SK-N-SH treated with all-trans-retinoic acid at 6 μM for 48 hours (cell line): ENCODE data around the gene LMOD3.
A peak's percentile ranks its signal among the peaks of the same experiment; 100 is the strongest.

Source experiments
- ATAC-seq: fragments of 200-7000 bp; cut with Tn5 transposase; 3 replicates; pipeline ENCODE4 v1.9.1; 2020; ENCODE audit warnings: mild to moderate bottlenecking, moderate library complexity
- ARNTL ChIP-seq: fragments of 450-650 bp; formaldehyde crosslinking; IDR thresholded peaks from 2 replicates; pipeline ENCODE4 v1.5.0; 2020; ENCODE audit warnings: low read depth, mild to moderate bottlenecking, moderate library complexity, borderline replicate concordance
- BACH2 ChIP-seq: fragments of 250-450 bp; sonication (Bioruptor Pico); IDR thresholded peaks from 2 replicates; pipeline ENCODE4 v1.9.0; 2021; ENCODE audit warnings: mild to moderate bottlenecking, borderline replicate concordance
- CSDC2 ChIP-seq: fragments of 250-450 bp; sonication (Bioruptor Pico); IDR thresholded peaks from 2 replicates; pipeline ENCODE4 v1.5.0; 2020; ENCODE audit warnings: mild to moderate bottlenecking, moderate library complexity
- CSRNP3 ChIP-seq: fragments of 250-450 bp; sonication (Bioruptor Pico); IDR thresholded peaks from 2 replicates; pipeline ENCODE4 v1.5.1; 2021; ENCODE audit warnings: mild to moderate bottlenecking, moderate library complexity
- GLIS3 ChIP-seq: fragments of 250-450 bp; sonication (Bioruptor Pico); IDR thresholded peaks from 2 replicates; pipeline ENCODE4 v1.5.0; 2020; ENCODE audit warnings: mild to moderate bottlenecking, moderate library complexity
- ISL1 ChIP-seq: fragments of 250-450 bp; sonication (Bioruptor Pico); IDR thresholded peaks from 2 replicates; pipeline ENCODE4 v2.1.2; 2022; ENCODE audit warnings: mild to moderate bottlenecking, moderate library complexity
- PPARA ChIP-seq: fragments of 250-450 bp; sonication (Bioruptor Pico); IDR thresholded peaks from 2 replicates; pipeline ENCODE4 v1.5.0; 2020; ENCODE audit warnings: mild to moderate bottlenecking, borderline replicate concordance
- RARB ChIP-seq: fragments of 250-450 bp; sonication (Bioruptor Pico); IDR thresholded peaks from 2 replicates; pipeline ENCODE4 v1.8.0; 2021; ENCODE audit warnings: mild to moderate bottlenecking, moderate library complexity
- SNAI2 ChIP-seq: fragments of 250-450 bp; sonication (Bioruptor Pico); IDR thresholded peaks from 2 replicates; pipeline ENCODE4 v1.5.0; 2020; ENCODE audit warnings: mild to moderate bottlenecking, moderate library complexity
- TCF4 ChIP-seq: fragments of 250-450 bp; sonication (Bioruptor Pico); IDR thresholded peaks from 2 replicates; pipeline ENCODE4 v1.8.0; 2021; ENCODE audit warnings: mild to moderate bottlenecking, moderate library complexity, borderline replicate concordance
- ZC3H10 ChIP-seq: fragments of 250-450 bp; sonication (Bioruptor Pico); IDR thresholded peaks from 2 replicates; pipeline ENCODE4 v1.5.1; 2021; ENCODE audit warnings: mild to moderate bottlenecking, moderate library complexity
- ZFP3 ChIP-seq: fragments of 250-450 bp; sonication (Bioruptor Pico); IDR thresholded peaks from 2 replicates; pipeline ENCODE4 v1.5.0; 2020; ENCODE audit warnings: mild to moderate bottlenecking, moderate library complexity
- ZFP30 ChIP-seq: fragments of 450-650 bp; formaldehyde crosslinking; IDR thresholded peaks from 2 replicates; pipeline ENCODE4 v1.5.0; 2022; ENCODE audit warnings: mild to moderate bottlenecking, moderate library complexity
- ZNF565 ChIP-seq: fragments of 450-650 bp; formaldehyde crosslinking; conservative IDR thresholded peaks from 2 replicates; pipeline ENCODE4 v1.5.0; 2020; ENCODE audit warnings: low read depth, mild to moderate bottlenecking, moderate library complexity
- ZNF70 ChIP-seq: fragments of 450-650 bp; formaldehyde crosslinking; IDR thresholded peaks from 2 replicates; pipeline ENCODE4 v1.5.0; 2020; ENCODE audit warnings: mild to moderate bottlenecking, moderate library complexity
- ZNF8 ChIP-seq: fragments of 450-650 bp; formaldehyde crosslinking; IDR thresholded peaks from 2 replicates; pipeline ENCODE4 v1.5.0; 2020; ENCODE audit warnings: mild to moderate bottlenecking, moderate library complexity
- TF ChIP-seq, protein P1 (sequence below): fragments of 250-450 bp; sonication (Bioruptor Pico); IDR thresholded peaks from 2 replicates; pipeline ENCODE4 v1.8.0; 2021; ENCODE audit warnings: low read depth, mild to moderate bottlenecking, moderate library complexity, borderline replicate concordance
- TF ChIP-seq, protein P2 (sequence below): fragments of 250-450 bp; sonication (Bioruptor Pico); IDR thresholded peaks from 2 replicates; pipeline ENCODE4 v1.8.0; 2020; ENCODE audit warnings: mild to moderate bottlenecking, moderate library complexity, borderline replicate concordance
- TF ChIP-seq, protein P3 (sequence below): fragments of 250-450 bp; sonication (Bioruptor Pico); IDR thresholded peaks from 2 replicates; pipeline ENCODE4 v1.5.0; 2020; ENCODE audit warnings: mild to moderate bottlenecking, moderate library complexity

The LMOD3 gene

DNA sequence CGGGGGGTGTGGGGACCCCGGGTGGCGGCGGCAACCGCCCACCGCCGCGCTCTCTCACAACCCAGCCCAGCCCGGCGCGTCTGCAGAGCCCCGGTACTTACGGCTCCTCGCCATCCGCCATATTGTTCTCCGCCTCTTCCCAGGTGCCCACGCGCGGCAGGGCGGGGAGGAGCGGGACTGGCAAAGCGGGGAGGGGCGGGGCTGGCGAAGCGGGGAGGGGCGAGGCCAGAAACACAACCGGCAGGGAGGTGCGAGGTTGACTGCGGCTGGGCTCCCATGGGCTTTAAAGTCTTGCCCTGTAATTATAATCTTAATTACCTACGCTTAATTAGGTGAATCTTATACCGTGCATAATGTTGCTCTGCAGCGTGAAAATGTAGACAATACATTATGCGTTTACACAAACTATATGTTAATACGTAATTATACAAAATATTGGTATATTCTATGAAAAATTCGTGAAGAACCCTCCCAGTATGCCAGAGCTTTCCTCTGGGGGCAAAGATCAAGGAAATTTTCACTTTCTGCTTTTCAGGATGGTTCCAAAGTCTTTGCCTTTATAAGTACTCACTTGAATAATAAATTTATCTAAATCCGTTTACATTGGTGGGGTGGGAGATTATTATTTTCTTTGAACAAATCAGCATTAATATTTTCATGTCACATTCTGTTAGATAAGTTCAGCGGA lies 42.0 kb downstream of the LMOD3 start, which contains the start of gene UBA3:
Gene UBA3 (minus strand): TSS at position 133 of the 688 bp plus-strand sequence. CDS start 12 bp downstream, at position 121.
- TF ChIP-seq SNAI2 (no peak), ZNF70 (CRISPR knock-in tag) (no peak), ARNTL (CRISPR knock-in tag) (no peak), ZNF8 (CRISPR knock-in tag) (no peak), ISL1 (CRISPR knock-in tag) (no peak), TCF4 (CRISPR knock-in tag) (no peak), BACH2 (no peak), ZFP3 (CRISPR knock-in tag) (no peak), PPARA (CRISPR knock-in tag) (no peak), CSDC2 (CRISPR knock-in tag) (no peak), CSRNP3 (CRISPR knock-in tag) (no peak), RARB (CRISPR knock-in tag) (no peak)
- peak; percentile 79 for ATAC-seq

GRCh38 chr3:69079269-69080159 lies 42.9 kb downstream of the LMOD3 start:
- TF ChIP-seq ZNF565 (no peak), RARB (CRISPR knock-in tag) (no peak), PPARA (CRISPR knock-in tag) (no peak), GLIS3 (CRISPR knock-in tag) (no peak), CSDC2 (CRISPR knock-in tag) (no peak), SNAI2 (no peak), ZC3H10 (CRISPR knock-in tag) (no peak)
- TF ChIP-seq, protein P1, sequence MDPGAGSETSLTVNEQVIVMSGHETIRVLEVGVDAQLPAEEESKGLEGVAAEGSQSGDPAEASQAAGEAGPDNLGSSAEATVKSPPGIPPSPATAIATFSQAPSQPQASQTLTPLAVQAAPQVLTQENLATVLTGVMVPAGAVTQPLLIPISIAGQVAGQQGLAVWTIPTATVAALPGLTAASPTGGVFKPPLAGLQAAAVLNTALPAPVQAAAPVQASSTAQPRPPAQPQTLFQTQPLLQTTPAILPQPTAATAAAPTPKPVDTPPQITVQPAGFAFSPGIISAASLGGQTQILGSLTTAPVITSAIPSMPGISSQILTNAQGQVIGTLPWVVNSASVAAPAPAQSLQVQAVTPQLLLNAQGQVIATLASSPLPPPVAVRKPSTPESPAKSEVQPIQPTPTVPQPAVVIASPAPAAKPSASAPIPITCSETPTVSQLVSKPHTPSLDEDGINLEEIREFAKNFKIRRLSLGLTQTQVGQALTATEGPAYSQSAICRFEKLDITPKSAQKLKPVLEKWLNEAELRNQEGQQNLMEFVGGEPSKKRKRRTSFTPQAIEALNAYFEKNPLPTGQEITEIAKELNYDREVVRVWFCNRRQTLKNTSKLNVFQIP (CRISPR knock-in tag) = no peak
- peak; percentile 36 for ATAC-seq

DNA sequence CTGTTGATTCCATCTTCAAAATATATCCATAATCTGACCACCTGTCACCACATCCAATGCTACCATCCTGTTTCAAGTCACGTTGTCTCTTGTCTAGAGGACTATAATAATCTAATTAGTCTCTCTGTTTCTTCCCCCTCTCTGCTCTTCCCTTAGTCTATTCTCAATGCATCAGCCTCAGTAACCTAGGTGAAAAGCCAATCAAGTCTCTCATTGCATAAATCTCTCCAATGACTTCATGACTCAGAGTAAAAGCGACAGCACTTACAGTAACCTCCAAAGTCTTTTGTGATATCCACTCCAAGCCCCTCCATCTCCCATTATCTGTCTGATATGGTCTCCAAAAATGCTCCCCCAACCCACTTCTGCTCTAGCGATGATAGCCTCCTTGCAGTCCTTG lies 49.5 kb downstream of the LMOD3 start:
- TF ChIP-seq PPARA (CRISPR knock-in tag) (no peak), GLIS3 (CRISPR knock-in tag) (no peak), ZNF565 (no peak), ZC3H10 (CRISPR knock-in tag) (no peak), CSRNP3 (CRISPR knock-in tag) (no peak), ZFP3 (CRISPR knock-in tag) (no peak), ZFP30 (no peak), ZNF70 (CRISPR knock-in tag) (no peak)
- TF ChIP-seq, protein P2, sequence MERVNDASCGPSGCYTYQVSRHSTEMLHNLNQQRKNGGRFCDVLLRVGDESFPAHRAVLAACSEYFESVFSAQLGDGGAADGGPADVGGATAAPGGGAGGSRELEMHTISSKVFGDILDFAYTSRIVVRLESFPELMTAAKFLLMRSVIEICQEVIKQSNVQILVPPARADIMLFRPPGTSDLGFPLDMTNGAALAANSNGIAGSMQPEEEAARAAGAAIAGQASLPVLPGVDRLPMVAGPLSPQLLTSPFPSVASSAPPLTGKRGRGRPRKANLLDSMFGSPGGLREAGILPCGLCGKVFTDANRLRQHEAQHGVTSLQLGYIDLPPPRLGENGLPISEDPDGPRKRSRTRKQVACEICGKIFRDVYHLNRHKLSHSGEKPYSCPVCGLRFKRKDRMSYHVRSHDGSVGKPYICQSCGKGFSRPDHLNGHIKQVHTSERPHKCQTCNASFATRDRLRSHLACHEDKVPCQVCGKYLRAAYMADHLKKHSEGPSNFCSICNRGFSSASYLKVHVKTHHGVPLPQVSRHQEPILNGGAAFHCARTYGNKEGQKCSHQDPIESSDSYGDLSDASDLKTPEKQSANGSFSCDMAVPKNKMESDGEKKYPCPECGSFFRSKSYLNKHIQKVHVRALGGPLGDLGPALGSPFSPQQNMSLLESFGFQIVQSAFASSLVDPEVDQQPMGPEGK (CRISPR knock-in tag) = no peak
- TF ChIP-seq, protein P3, sequence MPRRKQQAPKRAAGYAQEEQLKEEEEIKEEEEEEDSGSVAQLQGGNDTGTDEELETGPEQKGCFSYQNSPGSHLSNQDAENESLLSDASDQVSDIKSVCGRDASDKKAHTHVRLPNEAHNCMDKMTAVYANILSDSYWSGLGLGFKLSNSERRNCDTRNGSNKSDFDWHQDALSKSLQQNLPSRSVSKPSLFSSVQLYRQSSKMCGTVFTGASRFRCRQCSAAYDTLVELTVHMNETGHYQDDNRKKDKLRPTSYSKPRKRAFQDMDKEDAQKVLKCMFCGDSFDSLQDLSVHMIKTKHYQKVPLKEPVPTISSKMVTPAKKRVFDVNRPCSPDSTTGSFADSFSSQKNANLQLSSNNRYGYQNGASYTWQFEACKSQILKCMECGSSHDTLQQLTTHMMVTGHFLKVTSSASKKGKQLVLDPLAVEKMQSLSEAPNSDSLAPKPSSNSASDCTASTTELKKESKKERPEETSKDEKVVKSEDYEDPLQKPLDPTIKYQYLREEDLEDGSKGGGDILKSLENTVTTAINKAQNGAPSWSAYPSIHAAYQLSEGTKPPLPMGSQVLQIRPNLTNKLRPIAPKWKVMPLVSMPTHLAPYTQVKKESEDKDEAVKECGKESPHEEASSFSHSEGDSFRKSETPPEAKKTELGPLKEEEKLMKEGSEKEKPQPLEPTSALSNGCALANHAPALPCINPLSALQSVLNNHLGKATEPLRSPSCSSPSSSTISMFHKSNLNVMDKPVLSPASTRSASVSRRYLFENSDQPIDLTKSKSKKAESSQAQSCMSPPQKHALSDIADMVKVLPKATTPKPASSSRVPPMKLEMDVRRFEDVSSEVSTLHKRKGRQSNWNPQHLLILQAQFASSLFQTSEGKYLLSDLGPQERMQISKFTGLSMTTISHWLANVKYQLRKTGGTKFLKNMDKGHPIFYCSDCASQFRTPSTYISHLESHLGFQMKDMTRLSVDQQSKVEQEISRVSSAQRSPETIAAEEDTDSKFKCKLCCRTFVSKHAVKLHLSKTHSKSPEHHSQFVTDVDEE (CRISPR knock-in tag) = no peak
- TF ChIP-seq, protein P1 (CRISPR knock-in tag) = no peak
- ATAC-seq = no peak
